OCI-LY3 (cell line): ENCODE results near the gene ISCA1.
A peak's percentile ranks its signal among the peaks of the same experiment; 100 is the strongest.

Experiments used
- H2AFZ ChIP-seq: fragments of 200-600, 300-600 bp; shearing (Covaris generic); 2 replicates; pipeline ENCODE4 v1.6.0; 2014; ENCODE audit warnings: antibody characterized with exemption, low read depth, low read length
- H3K27ac ChIP-seq: fragments of 200-600, 300-600 bp; sonication (generic); 2 replicates; pipeline ENCODE4 v1.5.1; 2014; ENCODE audit warnings: mild to moderate bottlenecking, low read length, moderate library complexity, mixed read lengths
- H3K27me3 ChIP-seq: fragments of 200-600, 300-600 bp; sonication (generic); 2 replicates; pipeline ENCODE4 v1.6.1; 2014; ENCODE audit warnings: low read depth, low read length, mixed read lengths
- H3K36me3 ChIP-seq: fragments of 200-600, 300-600 bp; sonication (generic); replicated peaks from 2 replicates; pipeline ENCODE3; 2014; ENCODE audit warnings: low read depth, low read length, mixed read lengths
- H3K4me1 ChIP-seq: fragments of 300-600, 200-600 bp; sonication (generic); 2 replicates; pipeline ENCODE4 v1.6.1; 2014; ENCODE audit warnings: low read length, mixed read lengths
- H3K4me2 ChIP-seq: fragments of 200-600, 300-600 bp; sonication (generic); 2 replicates; pipeline ENCODE4 v1.6.1; 2014; ENCODE audit warnings: low read length, mixed read lengths
- H3K4me3 ChIP-seq: fragments of 300-600, 200-600 bp; sonication (generic); 2 replicates; pipeline ENCODE4 v1.5.1; 2014; ENCODE audit warnings: antibody characterized with exemption, mild to moderate bottlenecking, low read length, moderate library complexity
- H3K79me2 ChIP-seq: fragments of 300-600, 200-600 bp; shearing (Covaris generic); 2 replicates; pipeline ENCODE4 v1.6.1; 2014; ENCODE audit warnings: mild to moderate bottlenecking, low read length, mixed read lengths
- H3K9ac ChIP-seq: fragments of 300-600, 200-600 bp; shearing (Covaris generic); 2 replicates; pipeline ENCODE4 v1.6.0; 2014; ENCODE audit warnings: mild to moderate bottlenecking, low read length, moderate library complexity
- H3K9me3 ChIP-seq: fragments of 200-600, 300-600 bp; shearing (Covaris generic); 2 replicates; pipeline ENCODE4 v1.6.1; 2014; ENCODE audit warnings: low read length, mixed read lengths; ENCODE audit not compliant: insufficient read depth
- H4K20me1 ChIP-seq: fragments of 200-600, 300-600 bp; sonication (generic); 2 replicates; pipeline ENCODE4 v1.6.1; 2016; ENCODE audit warnings: low read length, mixed read lengths; ENCODE audit not compliant: insufficient read depth
- CTCF ChIP-seq: fragments of 200-600, 300-600 bp; sonication (generic); IDR thresholded peaks from 2 replicates; pipeline ENCODE4 v1.5.1; 2014; ENCODE audit warnings: antibody characterized with exemption, low read length, low read depth
- EZH2phosphoT487 ChIP-seq: fragments of 200-600 bp; shearing (Covaris generic); IDR thresholded peaks from 2 replicates; pipeline ENCODE4 v1.6.1; 2018; ENCODE audit warnings: antibody characterized with exemption, mixed run types, low read depth

The ISCA1 gene

GRCh38 chr9:86242071-86242470, 40.3 kb downstream of the ISCA1 start:
- Histone ChIP-seq H3K27me3 (0 out of 2 replicates have a peak, but pooled peaks cover 6% of the 10 kb centered on the region), H3K4me2 (no peak overlapping the region), H3K4me1 (peaks cover 3% of the 10 kb centered on the region), H2AFZ (no peak overlapping the region), H3K9me3 (no peaks in the 10 kb centered on the region), H3K4me3 (no peak overlapping the region), H3K9ac (no peak overlapping the region), H3K79me2 (no peaks in the 10 kb centered on the region), H3K27ac (no peak overlapping the region), H3K36me3 (no peaks in the 10 kb centered on the region), H4K20me1 (no peaks in the 10 kb centered on the region)
- TF ChIP-seq EZH2phosphoT487 (no peak), CTCF (no peak)

- Histone ChIP-seq H4K20me1 (no peaks in the 10 kb centered on the region), H3K36me3 (no peaks in the 10 kb centered on the region), H3K79me2 (no peaks in the 10 kb centered on the region), H3K27ac (no peak overlapping the region), H3K4me2 (no peak overlapping the region), H3K9ac (no peak overlapping the region), H3K4me3 (no peak overlapping the region), H2AFZ (no peak overlapping the region), H3K9me3 (no peaks in the 10 kb centered on the region), H3K4me1 (no peaks in the 10 kb centered on the region), H3K27me3 (0 out of 2 replicates have a peak, but pooled peaks cover 3% of the 10 kb centered on the region)
- no peak for TF ChIP-seq CTCF
- no peak for TF ChIP-seq EZH2phosphoT487
Measured at GRCh38 chr9:86241216-86241615, 41.1 kb downstream of the ISCA1 start.

GRCh38 chr9:86238861-86239770, 43.2 kb downstream of the ISCA1 start:
- H3K4me3 ChIP-seq, result no peak overlapping the region
- no peaks in the 10 kb centered on the region for H3K79me2 ChIP-seq
- no peaks in the 10 kb centered on the region for H4K20me1 ChIP-seq
- no peak overlapping the region for H3K9ac ChIP-seq
- no peak overlapping the region for H3K4me2 ChIP-seq
- H3K9me3 ChIP-seq, result no peaks in the 10 kb centered on the region
- no peaks in the 10 kb centered on the region for H3K36me3 ChIP-seq
- no peak overlapping the region for H3K27ac ChIP-seq
- H2AFZ ChIP-seq, result no peak overlapping the region
- 0 out of 2 replicates have a peak, but pooled peaks cover 6% of the 10 kb centered on the region for H3K27me3 ChIP-seq
- TF ChIP-seq EZH2phosphoT487, result no peak
- TF ChIP-seq CTCF, result peak; percentile 33
- no peaks in the 10 kb centered on the region for H3K4me1 ChIP-seq

- Histone ChIP-seq H3K4me2 (no peak overlapping the region), H3K4me3 (no peak overlapping the region), H3K79me2 (no peaks in the 10 kb centered on the region), H3K27ac (no peak overlapping the region), H2AFZ (no peak overlapping the region), H3K4me1 (no peaks in the 10 kb centered on the region), H3K27me3 (peaks cover 13% of the 10 kb centered on the region; the same call in 1 of the 2 replicates), H3K9me3 (no peaks in the 10 kb centered on the region), H4K20me1 (no peaks in the 10 kb centered on the region), H3K36me3 (no peaks in the 10 kb centered on the region), H3K9ac (no peak overlapping the region)
- TF ChIP-seq CTCF (no peak), EZH2phosphoT487 (no peak)
Measured at GRCh38 chr9:86230858-86231257, 51.5 kb downstream of the ISCA1 start.
